Measurements from ENCODE around the gene RRBP1. TPM values are rescaled to one million over a fixed set of nuclear protein-coding genes. Genes with fewer than 3 reads are reported as not detected.

The RRBP1 gene
- total RNA-seq, 1 donor from 2014 or later = 46.7 TPM

DNA sequence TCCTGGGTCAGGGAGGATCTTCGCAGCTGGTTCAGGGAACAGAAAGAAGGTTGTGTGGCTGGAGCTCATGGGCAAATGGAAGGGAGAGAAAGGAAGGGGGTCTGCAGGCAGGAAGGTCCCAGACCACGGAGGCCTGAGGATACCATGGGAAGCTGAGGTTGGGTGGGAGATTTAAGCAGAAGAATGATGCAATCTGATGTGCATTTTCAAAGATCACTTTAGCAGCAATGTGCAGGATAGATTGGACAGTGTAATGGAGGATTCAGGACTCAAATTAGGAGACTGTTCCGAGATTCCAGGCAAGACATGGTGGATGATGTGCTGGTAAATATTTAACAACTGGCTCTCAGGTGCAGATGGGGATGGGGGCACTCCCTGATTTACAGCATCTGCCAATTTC lies 5.8 kb upstream of the RRBP1 start:
- no peak for DNase-seq (ENCODE audit: low read depth, low spot score)
- peaks cover 18% of the 10 kb centered on the region for H3K9me3 Mint-ChIP-seq
- H3K27me3 Mint-ChIP-seq (ENCODE audit: low read depth) = peaks cover 84% of the 10 kb centered on the region
- no peak overlapping the region for H3K4me3 Mint-ChIP-seq
- TF ChIP-seq, protein P1, sequence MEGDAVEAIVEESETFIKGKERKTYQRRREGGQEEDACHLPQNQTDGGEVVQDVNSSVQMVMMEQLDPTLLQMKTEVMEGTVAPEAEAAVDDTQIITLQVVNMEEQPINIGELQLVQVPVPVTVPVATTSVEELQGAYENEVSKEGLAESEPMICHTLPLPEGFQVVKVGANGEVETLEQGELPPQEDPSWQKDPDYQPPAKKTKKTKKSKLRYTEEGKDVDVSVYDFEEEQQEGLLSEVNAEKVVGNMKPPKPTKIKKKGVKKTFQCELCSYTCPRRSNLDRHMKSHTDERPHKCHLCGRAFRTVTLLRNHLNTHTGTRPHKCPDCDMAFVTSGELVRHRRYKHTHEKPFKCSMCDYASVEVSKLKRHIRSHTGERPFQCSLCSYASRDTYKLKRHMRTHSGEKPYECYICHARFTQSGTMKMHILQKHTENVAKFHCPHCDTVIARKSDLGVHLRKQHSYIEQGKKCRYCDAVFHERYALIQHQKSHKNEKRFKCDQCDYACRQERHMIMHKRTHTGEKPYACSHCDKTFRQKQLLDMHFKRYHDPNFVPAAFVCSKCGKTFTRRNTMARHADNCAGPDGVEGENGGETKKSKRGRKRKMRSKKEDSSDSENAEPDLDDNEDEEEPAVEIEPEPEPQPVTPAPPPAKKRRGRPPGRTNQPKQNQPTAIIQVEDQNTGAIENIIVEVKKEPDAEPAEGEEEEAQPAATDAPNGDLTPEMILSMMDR (conservative IDR thresholded peaks at IDR 0.05) = no peak
- H3K36me3 Mint-ChIP-seq (ENCODE audit: low read depth) = peaks cover 8% of the 10 kb centered on the region
- no peak overlapping the region for H3K27ac Mint-ChIP-seq (ENCODE audit: unreplicated experiment)
- peaks cover 1% of the 10 kb centered on the region for H3K4me1 Mint-ChIP-seq

DNA sequence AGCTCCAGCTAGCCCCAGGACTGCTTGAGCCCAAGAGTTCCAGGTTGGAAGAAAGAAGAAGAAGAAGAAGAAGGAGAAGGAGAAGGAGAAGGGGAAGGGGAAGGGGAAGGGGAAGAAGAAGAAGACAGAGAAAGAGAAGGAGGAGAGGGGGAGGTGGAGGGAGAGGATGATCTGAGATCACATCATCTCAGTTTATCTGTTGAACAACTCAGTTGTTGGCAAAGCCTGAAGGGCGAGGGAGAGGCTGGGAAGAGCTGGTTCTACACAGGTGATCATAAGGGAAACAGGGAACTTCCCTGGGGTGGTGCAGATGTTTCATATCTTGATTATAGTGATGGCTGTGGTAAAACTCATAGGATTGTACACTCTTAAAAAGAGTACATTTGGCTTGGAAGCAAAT lies 3.1 kb upstream of the RRBP1 start:
- DNase-seq (ENCODE audit: low read depth, low spot score) = no peak
- Mint-ChIP-seq H3K9me3 (peaks cover 18% of the 10 kb centered on the region), H3K4me3 (no peak overlapping the region), H3K36me3 (ENCODE audit: low read depth) (peaks cover 8% of the 10 kb centered on the region), H3K27ac (ENCODE audit: unreplicated experiment) (no peak overlapping the region), H3K4me1 (peaks cover 11% of the 10 kb centered on the region), H3K27me3 (ENCODE audit: low read depth) (peaks cover 72% of the 10 kb centered on the region)
- TF ChIP-seq, protein P1 (conservative IDR thresholded peaks at IDR 0.05) = no peak

DNA sequence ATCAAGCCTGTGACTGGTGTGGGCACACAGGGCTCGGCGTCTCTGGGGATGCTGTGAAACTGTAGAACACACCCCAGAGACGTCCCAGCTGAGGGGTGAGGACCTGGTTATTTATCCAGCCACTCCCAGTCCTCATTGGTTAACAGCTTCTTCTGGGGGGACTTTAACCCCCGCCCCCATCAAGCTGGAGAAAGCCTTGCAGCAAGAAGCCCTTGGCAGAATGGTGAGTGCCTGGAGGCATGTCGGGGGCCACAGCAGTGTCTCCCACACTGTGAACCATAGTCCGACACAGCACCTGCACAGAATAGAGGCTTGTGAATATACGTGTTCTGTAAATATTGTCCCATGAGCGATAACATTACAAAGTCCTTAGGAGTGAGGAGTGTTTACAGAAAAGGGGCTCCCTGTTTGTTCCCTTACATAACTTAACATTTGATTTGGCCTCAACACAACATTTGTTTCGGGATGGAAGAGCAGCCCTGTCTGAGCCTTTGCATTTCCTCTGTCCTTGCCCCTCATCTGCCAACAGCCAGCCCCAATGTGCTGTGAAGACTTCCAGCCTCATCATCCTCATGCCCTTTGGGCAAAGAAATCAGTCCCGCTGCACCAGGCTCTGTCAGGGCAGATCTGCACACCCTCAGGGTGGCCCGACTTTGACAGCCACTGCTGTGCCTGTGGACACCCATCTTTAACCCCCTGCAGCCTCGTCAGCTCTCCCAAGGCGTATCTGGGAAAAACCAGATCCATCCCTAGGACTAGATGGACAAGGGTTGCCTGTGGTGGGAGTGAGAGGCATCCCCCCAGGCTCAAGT lies 2.2 kb upstream of the RRBP1 start:
- peaks cover 20% of the 10 kb centered on the region for H3K4me1 Mint-ChIP-seq
- H3K27ac Mint-ChIP-seq (ENCODE audit: unreplicated experiment) = no peak overlapping the region
- peaks cover 8% of the 10 kb centered on the region for H3K36me3 Mint-ChIP-seq (ENCODE audit: low read depth)
- no peak for DNase-seq (ENCODE audit: low read depth, low spot score)
- H3K9me3 Mint-ChIP-seq = peaks cover 18% of the 10 kb centered on the region
- H3K27me3 Mint-ChIP-seq (ENCODE audit: low read depth) = peaks cover 68% of the 10 kb centered on the region
- peak overlapping the region; percentile 86 for H3K4me3 Mint-ChIP-seq
- TF ChIP-seq, protein P1 (conservative IDR thresholded peaks at IDR 0.05) = no peak

DNA sequence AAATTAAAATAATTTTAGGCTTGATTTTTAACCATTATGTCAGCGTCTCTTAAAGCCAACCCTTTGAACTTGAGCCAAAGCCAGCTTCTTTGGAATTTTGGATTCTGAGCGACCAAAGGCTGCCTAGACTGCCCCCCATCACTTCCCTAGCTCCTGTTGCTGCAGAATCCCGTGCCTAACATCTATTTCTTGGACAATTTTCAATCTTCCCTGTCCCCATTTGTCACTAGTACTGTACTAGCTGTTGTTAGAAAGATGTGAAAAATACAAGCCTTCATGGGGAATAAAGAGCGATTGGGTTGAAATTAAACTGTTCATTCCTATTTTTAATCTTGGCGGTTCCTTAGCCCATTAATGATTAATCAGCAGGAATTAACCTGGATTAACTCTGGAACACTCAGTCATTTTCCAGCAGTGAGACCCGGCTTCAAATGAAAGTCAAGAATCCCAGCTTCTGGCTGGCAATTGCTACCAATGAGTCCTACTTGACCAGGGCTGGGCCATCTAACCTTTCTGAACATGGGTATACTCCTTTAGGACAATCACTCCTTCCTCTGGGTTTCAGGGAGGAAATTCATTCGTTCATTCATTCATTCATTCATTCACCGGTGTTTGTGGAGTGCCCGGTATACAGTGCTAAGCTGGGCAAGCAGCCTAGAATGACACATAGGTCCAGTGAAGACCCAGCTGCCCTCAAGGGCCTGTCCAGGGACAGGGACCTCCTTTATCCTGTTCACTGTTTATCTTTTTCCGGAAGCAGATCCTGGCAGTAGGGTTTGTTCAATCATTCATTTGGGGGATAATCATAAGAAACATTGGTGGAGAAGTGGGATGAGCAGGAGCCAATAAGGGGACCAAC lies 1.4 kb upstream of the RRBP1 start:
- TF ChIP-seq, protein P1 (conservative IDR thresholded peaks at IDR 0.05) = no peak
- peaks cover 20% of the 10 kb centered on the region for H3K4me1 Mint-ChIP-seq
- peaks cover 8% of the 10 kb centered on the region for H3K36me3 Mint-ChIP-seq (ENCODE audit: low read depth)
- H3K27ac Mint-ChIP-seq (ENCODE audit: unreplicated experiment) = no peak overlapping the region
- peak overlapping the region; percentile 86 for H3K4me3 Mint-ChIP-seq
- H3K9me3 Mint-ChIP-seq = peaks cover 18% of the 10 kb centered on the region
- no peak for DNase-seq (ENCODE audit: low read depth, low spot score)
- H3K27me3 Mint-ChIP-seq (ENCODE audit: low read depth) = peaks cover 62% of the 10 kb centered on the region

DNA sequence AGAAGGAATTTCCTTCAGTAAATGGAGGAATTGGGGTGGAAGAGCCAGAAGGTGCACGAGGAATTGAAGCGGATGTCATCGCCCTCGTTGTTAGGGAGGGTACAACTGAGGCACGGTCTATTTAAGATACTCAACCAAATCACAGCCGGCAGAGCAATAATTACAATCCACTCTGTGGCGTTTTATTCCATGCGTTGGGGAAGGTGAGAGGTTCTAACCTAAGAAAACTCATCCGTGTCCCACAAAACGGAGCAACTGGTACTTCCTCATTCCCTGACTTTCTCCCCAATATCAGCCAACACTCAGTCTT lies 802 bp upstream of the RRBP1 start:
- DNase-seq (ENCODE audit: low read depth, low spot score) = no peak
- peaks cover 17% of the 10 kb centered on the region for H3K9me3 Mint-ChIP-seq
- peaks cover 7% of the 10 kb centered on the region for H3K36me3 Mint-ChIP-seq (ENCODE audit: low read depth)
- H3K4me3 Mint-ChIP-seq = peak overlapping the region; percentile 86
- H3K4me1 Mint-ChIP-seq = peaks cover 20% of the 10 kb centered on the region
- no peak overlapping the region for H3K27ac Mint-ChIP-seq (ENCODE audit: unreplicated experiment)
- TF ChIP-seq, protein P1 (conservative IDR thresholded peaks at IDR 0.05) = no peak
- H3K27me3 Mint-ChIP-seq (ENCODE audit: low read depth) = peaks cover 58% of the 10 kb centered on the region

All from neural crest cell (in vitro differentiated cells).